Activated CD4-positive, alpha-beta T cell treated with anti-CD3 and anti-CD28 coated beads, Interleukin-10, Interleukin-2, amounts not matched to agents 100 ng/mL and 50 ng/mL, durations not matched to agents 16 hours and 8 hours (primary cell): ENCODE data around the gene RLN1.
"Not testable (repeated sequence)": the region's sequence is repeated elsewhere in the genome, so short reads cannot be mapped to it uniquely, and the experiment has no call there.

Source experiments
- DNase-seq: peaks from one replicate; pipeline ENCODE4 v3.0.0-alpha.2; 2020

Gene RLN1

DNA sequence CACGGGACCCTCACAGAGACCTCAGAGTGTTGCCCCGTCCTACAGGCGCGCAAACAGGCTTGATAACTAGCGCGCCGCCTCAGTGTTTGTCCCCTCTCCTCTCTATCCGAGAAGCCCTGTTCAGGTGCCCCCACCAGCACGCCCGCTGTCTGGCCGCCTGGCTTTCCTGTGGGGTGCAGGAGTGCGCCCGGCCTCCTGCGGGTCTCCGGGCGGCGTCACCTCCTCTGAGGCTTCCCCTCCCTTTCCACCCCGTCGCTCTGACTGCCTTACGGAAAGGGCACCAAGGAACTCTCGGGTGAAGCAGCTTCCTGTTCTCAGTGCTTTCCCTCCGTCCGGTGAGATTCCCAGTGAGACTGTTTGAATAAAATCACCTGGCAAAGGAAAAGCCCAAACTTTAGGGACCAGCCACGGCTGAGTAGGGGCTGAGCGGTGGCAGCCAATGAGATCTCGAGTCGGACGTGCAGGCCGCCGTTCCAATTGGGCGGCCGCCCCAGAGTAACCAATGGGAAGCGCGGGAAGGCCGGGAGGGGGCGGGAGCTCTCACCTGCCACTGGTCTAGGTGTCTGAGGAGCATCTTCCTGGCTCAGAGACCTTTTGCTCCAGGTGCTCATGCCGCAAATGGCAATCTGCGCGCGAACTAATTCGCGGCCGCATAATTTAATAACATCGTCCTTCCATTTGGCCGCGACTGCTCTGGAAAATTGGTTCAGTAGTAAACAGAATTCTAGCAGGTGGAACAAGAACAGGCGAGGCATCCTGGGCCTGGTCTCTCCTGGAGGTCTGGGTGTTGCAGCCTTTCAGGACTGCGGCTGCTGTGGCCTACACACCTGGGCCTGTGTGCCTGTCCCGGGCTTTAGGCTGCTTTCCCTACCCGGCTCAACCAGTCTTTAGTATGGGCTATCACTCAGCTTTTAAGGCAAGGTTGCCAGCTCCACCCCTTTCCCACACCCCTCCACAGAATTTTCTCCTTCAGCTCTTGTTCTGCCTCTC lies at the start of gene RLN1:
TSS of gene RLN1 (minus strand) at position 885 of the 990 bp plus-strand sequence. CDS start at position 755, 130 bp downstream.
- DNase-seq = not testable (repeated sequence)

DNA sequence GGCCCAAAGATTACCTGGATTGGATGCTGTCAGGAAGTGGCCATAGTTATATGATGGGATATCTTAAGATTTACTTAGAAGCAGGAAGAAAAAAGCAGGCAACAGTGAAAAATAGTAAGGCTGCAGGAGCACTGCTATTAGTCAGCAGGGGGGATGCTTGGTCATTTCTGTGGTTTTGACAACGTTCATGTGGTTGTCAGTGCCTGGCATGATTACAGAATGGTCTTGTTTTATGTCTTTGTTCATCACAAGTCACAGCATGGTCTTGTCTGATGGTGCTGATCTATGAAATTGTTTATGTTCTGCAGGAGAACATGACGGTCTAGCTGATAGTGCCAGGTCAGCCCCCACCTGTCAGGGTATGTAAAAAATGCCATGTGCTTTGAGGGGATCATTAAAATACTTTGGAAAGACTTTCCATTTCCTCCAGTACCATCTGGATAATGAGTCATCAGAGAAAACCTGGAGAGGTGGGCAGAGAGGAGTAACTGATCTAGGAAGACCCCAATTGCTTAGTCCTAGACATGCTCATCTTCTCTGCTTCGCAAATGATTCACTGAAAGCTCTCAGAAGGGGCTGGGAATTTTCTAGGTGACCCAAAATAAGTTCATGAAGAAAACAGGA lies 49.5 kb upstream of the RLN1 start:
- DNase-seq = peak; percentile 88

DNA sequence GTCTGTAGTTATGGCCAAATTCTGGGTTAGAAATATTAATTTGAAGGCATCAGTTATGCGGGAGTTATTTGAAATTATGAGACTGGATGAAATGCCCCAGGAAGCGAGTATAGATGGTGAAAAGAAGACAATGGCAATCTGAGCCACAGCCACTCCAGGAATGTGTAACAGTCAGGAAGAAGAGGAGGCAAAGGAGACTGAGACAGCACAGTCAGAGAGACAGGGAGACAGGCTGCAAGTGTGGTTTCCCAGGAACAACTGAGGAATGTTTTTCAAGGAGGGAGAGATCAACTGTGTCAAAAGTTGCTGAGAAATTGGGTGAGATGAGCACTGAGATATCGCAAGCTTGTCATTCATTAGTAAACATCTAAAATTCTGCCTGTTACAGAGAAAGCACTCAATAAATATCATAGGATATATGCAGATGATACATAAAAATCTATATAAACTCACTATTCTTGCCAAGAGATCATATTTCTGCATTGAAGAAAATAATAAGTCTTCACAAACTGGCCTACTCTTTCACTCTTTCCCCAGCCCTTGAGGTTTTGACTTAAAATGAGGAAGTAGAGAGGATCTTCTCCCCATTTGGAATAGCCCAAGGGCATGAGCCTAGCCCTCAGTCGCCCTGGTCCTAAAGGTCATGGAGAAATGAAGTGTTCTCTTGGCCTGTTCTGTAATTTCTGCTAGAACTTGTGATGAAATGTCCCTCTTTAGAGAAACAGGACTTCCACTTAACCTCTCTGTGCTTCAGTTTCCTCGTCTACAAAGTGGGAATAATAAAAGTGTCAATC lies 48.5 kb upstream of the RLN1 start:
- DNase-seq = no peak

GRCh38 chr9:5384436-5384835 lies 44.8 kb upstream of the RLN1 start:
- no peak for DNase-seq

- no peak for DNase-seq
Measured at GRCh38 chr9:5382479-5382878, 42.8 kb upstream of the RLN1 start.

GRCh38 chr9:5375790-5376477 lies 36.3 kb upstream of the RLN1 start:
- DNase-seq = peak; percentile 53

DNA sequence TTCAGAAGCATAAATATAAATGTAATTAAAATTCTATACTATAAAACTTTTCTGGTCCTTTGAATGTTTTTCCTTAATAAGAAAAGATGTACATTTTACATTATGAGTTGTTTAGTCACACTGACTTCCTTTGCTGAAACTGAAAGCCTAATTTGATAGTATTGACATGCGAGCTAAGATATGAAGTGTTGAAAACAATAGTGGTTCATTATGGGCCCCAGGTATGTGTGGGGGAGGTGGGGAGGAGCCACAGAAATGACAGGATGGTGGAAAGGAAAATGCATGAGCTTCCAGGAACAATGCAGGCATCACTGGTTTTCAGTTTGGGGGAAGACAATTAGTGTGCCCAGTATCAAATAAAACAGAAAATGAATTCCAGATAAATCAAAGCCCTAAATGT lies 35.4 kb upstream of the RLN1 start:
- DNase-seq = peak; percentile 69

DNA sequence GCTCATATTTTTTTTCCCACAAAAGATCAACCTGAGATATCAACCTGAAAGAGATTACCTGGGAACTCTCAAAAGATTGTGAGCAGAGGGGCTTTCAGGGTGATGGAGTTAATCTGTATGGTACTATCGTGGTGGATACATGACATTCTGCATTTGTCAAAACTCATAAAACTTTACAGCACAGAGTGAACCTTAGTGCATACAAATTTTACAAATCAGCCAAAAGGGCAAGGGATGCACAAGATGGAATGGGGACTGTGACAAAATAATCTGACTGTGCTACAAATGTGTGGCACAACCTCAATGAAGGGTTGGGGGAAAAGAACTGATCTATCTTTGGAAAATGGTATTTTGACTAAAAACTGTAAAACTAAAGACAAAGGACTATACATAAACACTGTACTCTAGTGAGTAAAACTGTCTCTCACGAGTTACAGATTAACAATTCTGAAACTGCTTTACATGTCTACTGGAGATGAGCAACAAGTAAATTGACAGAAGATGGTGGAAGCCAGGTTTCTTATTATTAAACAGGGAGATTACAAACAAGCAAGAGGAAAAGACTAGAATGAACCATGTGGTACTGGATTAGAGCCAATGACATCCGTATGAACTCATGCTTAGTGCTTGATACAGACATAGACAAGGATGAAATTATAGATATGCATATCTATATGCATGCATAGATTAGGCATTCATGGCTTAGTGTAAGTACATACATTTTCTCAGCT lies 24.8 kb upstream of the RLN1 start:
- peak; percentile 79 for DNase-seq

DNA sequence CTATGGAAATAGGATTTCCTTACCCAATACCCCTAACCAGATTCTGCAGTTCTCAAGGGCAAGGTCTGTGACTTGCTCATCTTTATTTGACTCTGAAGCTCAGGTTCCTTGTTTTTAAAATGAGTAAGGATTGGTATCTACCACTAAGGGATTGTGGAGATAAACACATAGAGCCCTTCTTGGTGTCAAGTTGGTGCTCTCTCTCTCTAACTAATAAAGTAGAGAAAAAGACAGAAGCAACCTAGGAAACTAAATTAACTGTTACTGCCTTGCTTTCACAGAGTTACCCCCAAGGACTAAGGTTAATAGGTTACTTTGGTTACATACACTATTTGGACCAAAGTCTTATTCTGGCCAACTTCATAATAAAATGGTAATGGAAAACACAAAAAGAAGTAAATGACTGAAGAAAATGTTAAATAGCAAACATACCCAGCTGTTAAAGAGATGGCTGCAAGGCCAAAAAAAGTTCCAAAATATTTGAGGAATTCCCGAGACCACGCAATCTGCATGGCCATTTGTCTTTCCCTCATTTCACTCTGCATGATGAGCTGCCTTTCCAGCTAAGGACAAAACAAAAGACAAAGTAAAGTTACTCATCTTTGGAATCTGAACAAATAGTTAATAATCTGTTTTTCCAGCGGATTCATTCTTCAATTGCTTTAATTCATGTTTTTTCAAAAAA lies 21.8 kb upstream of the RLN1 start:
- DNase-seq = no peak

- no peak for DNase-seq
Measured at GRCh38 chr9:5360341-5360740, 20.7 kb upstream of the RLN1 start.

DNA sequence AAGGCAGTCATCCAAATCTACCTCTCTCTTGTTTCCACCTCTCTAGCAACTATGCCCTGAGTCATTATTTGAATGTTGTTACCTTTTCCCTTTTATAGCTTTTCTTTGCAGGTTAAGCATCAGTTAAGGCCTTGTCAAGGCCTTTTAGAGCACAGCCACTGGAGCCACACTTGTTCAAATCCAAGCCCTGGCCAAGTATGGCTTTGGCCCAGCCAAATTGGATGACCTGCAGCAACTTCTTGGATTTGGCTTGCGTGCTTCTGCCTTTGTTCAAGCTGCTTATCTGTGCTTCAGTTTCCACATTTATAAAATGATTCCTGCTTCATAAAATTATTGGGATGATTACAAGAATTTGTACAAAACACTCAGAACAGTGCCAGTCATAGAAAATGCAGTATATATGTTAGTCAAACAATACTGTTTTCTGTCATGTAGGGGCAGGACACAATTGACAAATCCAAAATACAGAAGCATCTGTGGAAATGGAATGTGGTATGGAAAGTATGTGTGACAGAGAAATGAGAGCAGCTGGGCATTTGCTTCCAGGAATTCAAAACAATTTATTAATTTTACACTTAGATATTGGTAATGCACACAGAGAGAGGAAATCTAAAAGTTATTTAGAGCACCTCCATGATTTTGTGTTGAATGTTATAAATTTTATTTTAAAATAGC lies 17.9 kb upstream of the RLN1 start:
- DNase-seq = no peak

- no peak for DNase-seq
Measured at GRCh38 chr9:5355817-5356216, 16.1 kb upstream of the RLN1 start.

GRCh38 chr9:5355226-5355625 lies 15.6 kb upstream of the RLN1 start:
- no peak for DNase-seq

GRCh38 chr9:5354184-5354583 lies 14.5 kb upstream of the RLN1 start:
- DNase-seq = no peak

DNA sequence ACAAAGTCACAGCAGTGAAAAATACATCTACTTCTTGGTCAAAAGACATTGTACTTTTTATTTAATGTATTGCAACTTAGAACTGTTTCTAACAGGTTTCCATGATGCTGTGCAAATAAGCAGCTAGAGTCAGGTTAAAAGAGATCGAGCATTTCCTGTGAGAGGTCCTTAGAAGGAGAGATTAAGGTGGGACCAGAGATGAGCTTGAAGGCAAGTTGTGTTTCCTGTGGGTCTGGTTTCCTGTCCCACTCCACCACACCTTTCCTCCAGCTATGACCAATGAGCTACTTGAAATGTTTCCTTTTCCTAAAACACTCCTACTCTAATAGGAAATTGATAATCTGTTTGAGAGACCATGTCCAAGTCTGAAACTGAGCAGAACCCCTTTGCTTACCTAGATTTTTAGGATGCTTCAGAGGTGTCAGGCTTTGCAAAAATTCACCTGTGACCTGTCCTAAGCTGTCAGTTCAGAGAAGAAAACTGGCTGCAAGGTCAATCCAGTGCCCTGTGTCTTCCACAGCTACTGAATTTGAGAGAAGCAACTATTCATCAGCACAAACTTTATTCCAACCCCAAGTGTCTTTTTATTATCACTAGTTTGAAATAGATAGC lies 13.1 kb upstream of the RLN1 start:
- peak; percentile 44 for DNase-seq

DNA sequence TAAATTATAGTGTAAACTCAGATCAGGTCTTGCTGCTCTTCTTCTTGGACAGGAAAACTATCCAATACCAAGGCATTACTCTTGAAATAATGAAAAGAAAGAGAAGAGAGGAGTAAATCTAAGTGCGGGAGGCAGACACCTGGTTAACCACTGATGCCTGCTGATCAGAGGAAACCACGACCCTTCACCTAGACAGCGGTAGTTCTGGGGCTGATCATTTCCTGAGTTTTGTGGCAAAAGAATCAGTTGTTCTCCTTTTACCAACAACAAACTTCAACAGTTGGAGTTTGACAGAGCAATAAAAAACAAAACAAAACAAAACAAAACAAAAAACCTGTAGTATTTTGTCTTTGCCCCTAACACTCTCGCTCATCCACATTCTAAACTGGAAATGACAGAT lies 3.0 kb downstream of the RLN1 start:
- DNase-seq = peak; percentile 40

- DNase-seq = not testable (repeated sequence)
Measured at GRCh38 chr9:5331276-5331675, 8.4 kb downstream of the RLN1 start.

DNA sequence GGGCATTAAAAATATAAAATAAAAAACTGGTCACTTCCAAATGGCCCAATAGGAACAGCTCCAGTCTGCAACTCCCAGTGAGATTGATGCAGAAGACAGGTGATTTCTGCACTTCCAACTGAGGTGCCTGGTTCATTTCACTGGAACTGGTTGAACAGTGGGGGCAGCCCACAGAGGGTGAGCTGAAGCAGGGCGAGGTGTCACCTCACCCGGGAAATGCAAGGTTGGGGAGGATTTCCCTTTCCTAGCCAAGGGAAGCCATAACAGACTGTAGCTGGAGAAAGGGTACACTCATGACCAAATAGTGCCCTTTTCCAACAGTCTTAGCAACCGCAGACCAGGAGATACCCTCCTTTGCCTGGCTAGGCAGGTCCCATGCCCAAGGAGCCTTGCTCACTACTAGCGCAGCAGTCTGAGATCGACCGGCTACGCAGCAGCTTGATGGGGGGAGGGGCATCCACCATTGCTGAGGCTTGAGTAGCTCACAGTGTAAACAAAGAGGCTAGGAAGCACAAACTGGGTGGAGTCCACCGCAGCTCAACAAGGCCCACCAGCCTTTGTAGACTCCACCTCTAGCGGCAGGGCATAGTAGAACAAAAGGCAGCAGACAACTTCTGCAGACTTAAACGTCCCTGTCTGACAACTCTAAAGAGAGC lies 12.7 kb downstream of the RLN1 start:
- peak; percentile 28 for DNase-seq

DNA sequence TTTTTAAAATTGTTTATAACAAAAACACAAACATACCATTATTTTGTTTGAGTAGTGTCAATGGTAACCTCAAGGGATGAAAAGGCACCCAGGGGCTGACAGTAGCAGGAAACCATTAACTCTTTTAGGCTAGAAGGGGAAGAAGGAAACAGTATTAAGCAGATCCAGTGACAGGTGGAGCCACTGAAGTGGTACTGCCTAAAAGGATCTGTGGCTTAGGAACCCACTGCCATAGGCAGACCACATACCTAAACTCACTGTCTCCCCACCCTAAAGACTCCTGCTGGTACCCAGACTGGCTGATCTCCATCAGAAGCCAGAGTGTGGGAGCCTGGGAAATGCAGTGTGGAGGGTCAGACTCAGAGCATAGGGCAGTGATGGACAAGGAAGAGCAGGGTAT lies 13.5 kb downstream of the RLN1 start:
- no peak for DNase-seq

GRCh38 chr9:5321601-5322000 lies 18.1 kb downstream of the RLN1 start:
- not testable (repeated sequence) for DNase-seq
